HG02798 (cell line): ENCODE data around the gene PRDM15.

ENCODE experiments used
- ATAC-seq: cut with Tn5 transposase; IDR thresholded peaks from one replicate; pipeline ENCODE4 v1.9.1; 2021; ENCODE audit warnings: mild to moderate bottlenecking; ENCODE audit not compliant: unreplicated experiment, poor library complexity

The PRDM15 gene

GRCh38 chr21:41887667-41888066, 8.5 kb upstream of the PRDM15 start:
- no peak for ATAC-seq

- no peak for ATAC-seq
These were observed 7.2 kb upstream of the PRDM15 start for GRCh38 chr21:41886328-41886727.

GRCh38 chr21:41885341-41886024, 6.3 kb upstream of the PRDM15 start:
- no peak for ATAC-seq

- ATAC-seq = no peak
These were observed 5.4 kb upstream of the PRDM15 start for GRCh38 chr21:41884501-41885030.

DNA sequence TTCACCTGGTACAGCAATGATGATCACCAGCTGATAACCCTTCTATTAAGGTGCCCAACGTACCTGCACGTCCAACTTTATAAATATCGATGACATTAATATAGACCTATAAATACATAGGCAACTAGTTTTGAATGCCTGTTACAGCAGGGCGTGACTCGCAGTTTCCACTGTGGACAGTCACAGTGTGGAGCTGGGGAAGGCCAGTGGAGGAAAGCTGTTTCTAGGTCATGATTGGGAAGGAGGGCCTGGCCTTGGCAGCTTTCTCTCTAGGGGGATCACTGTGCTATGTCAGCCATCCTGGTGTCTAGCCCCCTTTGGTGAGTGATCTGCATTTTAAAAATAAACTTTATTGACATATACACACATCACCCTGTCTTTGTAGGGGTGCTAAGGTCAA, 4.4 kb upstream of the PRDM15 start:
- no peak for ATAC-seq

GRCh38 chr21:41881051-41881450, 1.9 kb upstream of the PRDM15 start:
- ATAC-seq = no peak

DNA sequence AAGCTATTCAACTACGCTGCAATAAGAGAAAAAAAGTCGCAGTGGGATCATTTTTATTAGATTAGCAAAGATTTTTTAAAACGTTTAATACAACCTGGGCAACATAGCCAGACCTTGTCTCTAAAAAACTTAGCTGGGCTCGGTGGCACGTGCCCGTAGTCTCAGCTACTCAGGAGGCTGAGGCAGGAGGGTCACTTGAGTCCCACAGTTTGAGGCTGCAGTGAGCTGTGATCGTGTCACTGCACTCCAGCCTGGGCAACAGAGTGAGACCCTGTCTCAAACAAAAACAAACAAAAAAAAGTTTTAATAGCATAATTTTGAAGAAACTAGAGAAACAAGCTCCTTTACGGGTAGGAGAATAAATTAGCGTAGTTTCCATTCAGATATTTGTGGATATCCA, 1.0 kb upstream of the PRDM15 start:
- ATAC-seq = no peak

DNA sequence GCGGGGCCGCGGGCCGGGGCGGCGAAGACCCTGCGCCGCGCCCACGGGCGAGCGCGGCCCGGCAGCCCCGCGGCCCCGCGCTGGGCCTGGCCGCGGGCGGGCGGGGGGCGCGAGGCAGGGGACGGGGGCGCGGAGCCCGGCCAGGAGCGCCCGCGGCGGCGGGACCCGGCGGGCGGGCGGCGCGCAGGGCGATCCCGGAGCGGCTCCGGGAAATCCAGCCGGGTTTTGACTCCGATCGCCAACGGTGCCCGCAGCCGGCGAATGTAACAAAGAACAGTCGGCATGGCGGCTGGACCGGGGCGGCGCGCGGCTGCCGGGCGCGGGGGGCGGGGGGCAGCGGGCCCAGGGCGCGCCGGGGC, 334 bp downstream of the PRDM15 start:
- ATAC-seq = peak; percentile 63

DNA sequence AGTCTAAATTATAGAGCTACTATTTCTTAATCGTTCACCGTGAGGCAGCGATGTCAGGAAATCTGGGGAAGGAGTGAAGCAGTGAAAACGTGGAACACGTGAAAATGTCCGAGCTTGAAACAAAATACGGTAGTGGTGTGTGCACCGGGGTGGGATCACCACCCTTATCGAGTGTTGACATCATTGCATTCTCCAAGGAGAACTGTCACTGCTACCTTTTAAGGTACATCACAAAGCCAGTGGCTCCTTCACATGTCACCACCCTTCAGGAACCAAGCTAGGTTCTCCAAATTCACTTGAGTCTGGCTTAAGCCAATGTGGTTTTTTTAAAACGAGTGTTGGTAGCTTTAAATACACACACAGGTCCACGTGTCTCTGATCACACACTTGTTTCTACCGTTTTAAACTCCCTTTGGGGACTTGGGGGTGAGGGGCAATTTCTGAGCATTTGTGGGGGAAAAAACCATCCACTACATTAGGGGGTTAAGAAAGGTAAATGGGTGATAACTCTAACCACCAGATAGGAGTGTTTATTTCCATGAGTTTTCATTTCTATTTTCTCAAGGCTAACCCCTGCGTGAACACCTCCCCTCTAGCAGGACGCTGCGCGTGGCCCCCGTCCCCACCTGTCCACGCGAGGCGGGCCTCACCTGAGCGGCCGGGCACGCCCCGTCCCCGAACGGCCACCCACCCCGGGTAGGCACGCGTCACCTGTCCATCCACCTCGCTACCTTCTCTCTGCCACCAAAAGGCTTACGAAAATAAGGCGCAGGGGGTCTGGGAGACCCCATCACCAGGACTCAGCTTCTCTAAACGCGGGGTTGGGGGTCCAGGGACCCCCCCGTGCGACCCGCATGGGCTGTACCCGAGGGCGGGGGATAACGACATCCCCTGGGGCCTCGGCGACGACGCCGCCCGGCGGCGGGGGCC, 978 bp downstream of the PRDM15 start:
- peak; percentile 36 for ATAC-seq

DNA sequence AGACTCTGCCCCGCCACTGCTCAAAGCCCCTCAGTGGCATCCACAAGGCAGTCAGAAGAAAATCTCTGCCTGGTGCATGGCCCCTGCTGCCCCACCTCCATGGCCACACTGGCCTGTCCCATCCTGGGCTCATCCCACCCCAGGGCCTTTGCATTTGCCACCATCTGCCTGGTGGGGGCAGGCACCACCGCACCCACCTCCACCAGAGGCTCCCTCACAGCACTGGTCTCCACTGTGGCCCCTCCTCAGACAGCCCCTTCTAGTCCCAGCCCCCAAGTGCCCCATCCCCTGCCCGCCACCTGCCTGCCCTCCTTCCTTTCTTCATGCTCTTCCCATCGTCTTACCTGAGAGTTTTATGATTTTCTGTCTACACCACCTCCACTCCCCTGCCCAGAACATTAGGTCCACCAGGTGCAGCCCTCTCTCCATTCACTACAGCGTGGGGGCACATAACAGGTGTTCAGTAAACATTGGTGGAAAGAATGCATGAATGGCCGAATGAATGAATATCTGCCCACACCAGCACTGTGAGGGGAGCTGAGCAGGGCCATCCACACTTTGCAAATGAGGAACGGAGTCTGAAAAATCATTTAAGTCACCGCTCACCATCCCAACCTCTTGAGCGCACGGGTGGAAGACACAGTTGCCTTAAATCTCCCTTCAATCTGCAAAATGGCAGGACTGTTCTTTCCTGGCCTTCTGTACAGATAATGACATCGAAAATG, 2.1 kb downstream of the PRDM15 start:
- no peak for ATAC-seq

DNA sequence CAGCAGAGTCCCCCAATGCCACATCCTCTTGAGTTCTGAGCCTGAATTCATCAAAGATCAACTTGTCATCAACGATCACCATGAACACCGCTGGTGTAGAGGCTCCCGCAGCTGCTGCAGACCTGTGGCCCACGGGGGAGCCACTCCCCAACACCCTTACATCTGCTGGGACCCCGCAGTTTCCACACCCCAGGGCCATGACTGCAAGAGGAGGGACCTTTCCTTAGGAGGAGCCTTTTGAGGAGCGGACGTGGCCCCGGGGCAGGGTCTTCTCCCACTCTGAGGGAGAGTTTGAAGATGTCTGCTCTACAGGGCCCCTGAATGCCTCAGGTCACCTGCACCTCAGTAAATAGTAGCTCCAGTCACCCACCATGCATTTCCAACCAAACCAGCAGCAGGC, 2.7 kb downstream of the PRDM15 start:
- no peak for ATAC-seq

- ATAC-seq = no peak
These were observed 4.1 kb downstream of the PRDM15 start for GRCh38 chr21:41875086-41875485.

GRCh38 chr21:41874611-41875010, 4.5 kb downstream of the PRDM15 start:
- ATAC-seq = no peak

- no peak for ATAC-seq
These were observed 5.7 kb downstream of the PRDM15 start for GRCh38 chr21:41873426-41873825.

DNA sequence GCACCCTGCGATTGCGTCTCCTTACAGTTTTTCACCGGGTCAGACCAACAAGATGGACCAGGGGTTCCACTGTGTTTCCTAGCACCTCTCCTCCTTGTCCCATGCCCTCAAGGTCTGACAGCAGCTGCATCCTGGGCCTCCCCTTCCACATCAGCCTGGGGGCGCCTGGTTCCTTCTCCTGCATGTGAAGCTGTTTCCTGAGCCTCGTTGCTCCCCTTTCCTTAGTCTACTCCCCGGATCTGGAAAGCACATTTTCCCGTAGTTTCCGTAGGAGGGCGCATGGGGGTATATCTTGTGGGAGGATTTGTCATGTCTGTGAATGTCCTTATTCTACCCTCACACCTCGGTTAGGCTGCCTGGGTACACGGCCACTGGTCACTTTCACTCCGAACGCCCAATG, 6.1 kb downstream of the PRDM15 start:
- ATAC-seq = no peak

DNA sequence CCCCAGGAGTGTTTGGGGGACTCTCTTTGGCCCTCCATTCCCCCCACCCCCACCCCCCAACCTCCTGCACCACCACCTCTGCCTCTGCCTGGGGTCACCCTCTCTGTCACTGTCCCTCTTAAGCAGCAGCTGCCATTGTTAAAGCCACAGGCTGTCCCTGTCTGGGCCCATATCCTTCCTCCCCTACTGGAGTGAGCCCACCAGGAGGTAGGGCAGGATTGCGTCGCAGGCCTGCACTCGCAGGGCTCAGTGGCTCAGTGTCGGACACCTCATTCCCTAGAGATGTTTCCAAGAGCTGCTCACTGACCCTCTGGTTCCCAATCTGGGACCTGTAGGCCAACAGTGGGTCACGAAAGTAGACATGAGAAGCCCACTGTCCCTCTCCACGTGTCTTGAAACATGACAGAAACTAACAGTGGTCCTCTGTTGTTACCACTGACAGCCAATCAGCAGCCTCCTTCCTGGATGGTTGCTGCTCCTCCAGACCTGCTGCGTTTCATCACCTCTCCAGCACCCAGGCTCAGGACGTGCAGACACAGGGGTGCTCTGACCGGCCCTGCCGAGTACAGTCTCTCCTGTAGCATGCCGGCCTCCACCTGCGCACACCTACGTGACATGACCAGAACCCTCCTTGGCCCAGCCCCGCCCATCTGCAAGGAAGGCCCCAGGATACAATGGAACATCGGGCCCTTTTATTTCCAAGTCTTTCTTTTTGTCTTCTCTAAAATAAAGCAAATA, 7.7 kb downstream of the PRDM15 start:
- no peak for ATAC-seq

DNA sequence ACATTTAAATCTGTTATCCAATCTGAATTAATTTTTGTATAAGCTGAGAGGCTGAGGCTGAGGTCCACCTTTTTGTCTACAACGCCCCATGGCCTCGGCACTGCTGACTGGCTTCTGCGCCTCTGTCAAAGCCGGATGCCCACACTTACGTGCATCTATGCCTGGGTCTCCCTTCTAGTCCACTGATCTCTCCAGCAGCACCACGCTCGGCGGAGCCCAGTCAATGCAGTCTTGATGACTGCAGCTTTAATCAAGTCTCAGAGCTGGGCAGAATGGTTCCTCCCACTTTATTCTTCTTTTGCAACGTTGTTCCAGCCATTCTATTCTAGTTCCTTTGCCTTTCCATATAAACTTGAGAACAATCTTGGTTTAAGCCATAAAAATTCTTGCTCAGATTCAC, 9.4 kb downstream of the PRDM15 start:
- no peak for ATAC-seq

DNA sequence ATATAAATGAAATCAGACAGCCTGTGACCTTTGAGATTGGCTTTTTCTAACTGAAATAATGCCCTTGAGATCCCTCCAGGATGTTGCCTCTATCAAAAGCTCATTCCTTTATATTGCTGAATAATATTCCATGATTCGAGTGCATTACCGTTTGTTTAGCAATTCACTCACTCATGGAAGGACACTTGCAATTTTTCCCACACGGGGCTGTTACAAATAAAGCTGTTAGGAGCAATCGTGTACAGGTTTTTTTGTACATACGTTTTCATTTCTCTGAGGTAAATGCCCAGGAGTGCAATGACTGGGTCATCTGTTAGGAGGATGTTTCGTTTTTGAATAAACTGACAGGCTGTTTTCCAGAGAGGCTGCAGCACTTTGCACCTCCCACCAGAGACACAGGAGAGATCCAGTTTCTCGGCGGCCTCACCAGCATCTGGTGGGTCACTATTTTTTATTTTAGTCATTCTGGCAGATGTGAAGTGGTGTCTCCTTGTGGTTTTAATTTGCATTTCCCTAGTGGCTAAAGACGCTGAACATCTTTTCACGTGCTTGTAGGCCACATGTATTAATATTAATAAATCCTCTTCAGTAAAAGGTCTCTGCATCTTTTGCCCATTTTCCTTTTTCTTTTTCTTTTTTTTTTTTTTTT, 11.0 kb downstream of the PRDM15 start:
- ATAC-seq = peak; percentile 65

GRCh38 chr21:41867313-41867712, 11.8 kb downstream of the PRDM15 start:
- no peak for ATAC-seq
